ENCODE measurements around the gene GABRR2.

Gene GABRR2

GRCh38 chr6:89214197-89214596, 100.9 kb downstream of the GABRR2 start:
- DNase-seq (ENCODE audit: low read depth in 1 of 2, low spot score in 1 of 2), result no peak

GRCh38 chr6:89212472-89212871, 102.6 kb downstream of the GABRR2 start:
- DNase-seq (ENCODE audit: low read depth in 1 of 2, low spot score in 1 of 2), result no peak

GRCh38 chr6:89209457-89209856, 105.6 kb downstream of the GABRR2 start:
- DNase-seq (ENCODE audit: low read depth in 1 of 2, low spot score in 1 of 2), result no peak

- DNase-seq (ENCODE audit: low read depth in 1 of 2, low spot score in 1 of 2), result no peak
Measured at GRCh38 chr6:89208551-89208950, 106.5 kb downstream of the GABRR2 start.

Data from activated T-helper 1 cell treated with anti-CD3 and anti-CD28 coated beads, Interleukin-2, amount 50 U/mL, for 16 hours (primary cell).